RWPE2 (cell line): ENCODE data around the gene ITPR3.

Experiments used
- ATAC-seq: fragments of 200-7000 bp; cut with Tn5 transposase; 3 replicates; pipeline ENCODE4 v1.9.1; 2021; ENCODE audit warnings: low read depth
- DNase-seq: peaks from one replicate; pipeline ENCODE4 v3.0.0-alpha.2; 2020; ENCODE audit warnings: low spot score
- H3K27ac ChIP-seq: fragments of 450-650 bp; 2 replicates; pipeline ENCODE4 v1.5.1; 2017; ENCODE audit warnings: mild to moderate bottlenecking; ENCODE audit not compliant: poor library complexity, severe bottlenecking
- H3K27me3 ChIP-seq: fragments of 250-450 bp; sonication (Bioruptor Pico); 2 replicates; pipeline ENCODE4 v1.5.1; 2021; ENCODE audit warnings: mild to moderate bottlenecking, moderate library complexity; ENCODE audit not compliant: insufficient read depth, poor library complexity, severe bottlenecking
- H3K36me3 ChIP-seq: fragments of 250-450 bp; sonication (Bioruptor Pico); 2 replicates; pipeline ENCODE4 v1.5.1; 2020; ENCODE audit warnings: low read depth, mild to moderate bottlenecking, moderate library complexity
- H3K4me1 ChIP-seq: fragments of 250-450 bp; sonication (Bioruptor Pico); 2 replicates; pipeline ENCODE4 v1.5.1; 2021; ENCODE audit warnings: mild to moderate bottlenecking, moderate library complexity; ENCODE audit not compliant: insufficient read depth, poor library complexity, severe bottlenecking
- H3K4me3 ChIP-seq: fragments of 250-450 bp; sonication (Bioruptor Pico); 2 replicates; pipeline ENCODE4 v1.5.1; 2021; ENCODE audit warnings: mild to moderate bottlenecking, moderate library complexity; ENCODE audit not compliant: severe bottlenecking
- H3K9me3 ChIP-seq: fragments of 250-450 bp; sonication (Bioruptor Pico); 2 replicates; pipeline ENCODE4 v1.5.1; 2021; ENCODE audit warnings: mild to moderate bottlenecking, moderate library complexity; ENCODE audit not compliant: severe bottlenecking
- TF ChIP-seq, protein P1 (sequence below): fragments of 450-650 bp; IDR thresholded peaks from one replicate; pipeline ENCODE4 v1.5.1; 2017; ENCODE audit warnings: mild to moderate bottlenecking, moderate library complexity; ENCODE audit not compliant: poor library complexity, severe bottlenecking

The ITPR3 gene

DNA sequence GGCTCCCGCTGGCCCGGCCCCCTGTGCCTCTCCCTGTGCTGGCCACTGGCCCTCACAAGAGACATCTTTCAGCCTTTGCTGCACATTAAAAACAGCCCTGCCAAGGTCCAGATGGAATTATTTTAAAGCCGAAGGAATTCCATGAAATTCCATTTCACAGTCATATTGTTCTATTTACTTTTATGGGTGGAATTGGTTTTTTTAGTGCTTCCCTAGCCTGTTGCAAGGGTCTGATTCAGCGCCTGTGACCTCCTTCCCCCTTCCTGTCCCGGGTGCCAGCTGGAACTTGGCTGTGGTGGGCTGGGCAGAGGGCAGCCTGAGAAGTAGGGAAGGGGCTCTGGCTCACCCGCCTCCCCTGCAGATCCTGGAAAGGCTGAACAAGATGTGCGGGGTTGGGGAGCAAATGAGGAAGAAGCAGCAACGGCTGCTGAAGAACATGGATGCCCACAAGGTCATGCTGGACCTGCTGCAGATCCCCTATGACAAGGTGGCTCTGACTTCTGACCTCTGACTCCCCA is 56.1 kb downstream of the ITPR3 start:
- DNase-seq, result no peak
- H3K27me3 ChIP-seq, result no peaks in the 10 kb centered on the region
- no peak overlapping the region for H3K27ac ChIP-seq
- TF ChIP-seq, protein P1, sequence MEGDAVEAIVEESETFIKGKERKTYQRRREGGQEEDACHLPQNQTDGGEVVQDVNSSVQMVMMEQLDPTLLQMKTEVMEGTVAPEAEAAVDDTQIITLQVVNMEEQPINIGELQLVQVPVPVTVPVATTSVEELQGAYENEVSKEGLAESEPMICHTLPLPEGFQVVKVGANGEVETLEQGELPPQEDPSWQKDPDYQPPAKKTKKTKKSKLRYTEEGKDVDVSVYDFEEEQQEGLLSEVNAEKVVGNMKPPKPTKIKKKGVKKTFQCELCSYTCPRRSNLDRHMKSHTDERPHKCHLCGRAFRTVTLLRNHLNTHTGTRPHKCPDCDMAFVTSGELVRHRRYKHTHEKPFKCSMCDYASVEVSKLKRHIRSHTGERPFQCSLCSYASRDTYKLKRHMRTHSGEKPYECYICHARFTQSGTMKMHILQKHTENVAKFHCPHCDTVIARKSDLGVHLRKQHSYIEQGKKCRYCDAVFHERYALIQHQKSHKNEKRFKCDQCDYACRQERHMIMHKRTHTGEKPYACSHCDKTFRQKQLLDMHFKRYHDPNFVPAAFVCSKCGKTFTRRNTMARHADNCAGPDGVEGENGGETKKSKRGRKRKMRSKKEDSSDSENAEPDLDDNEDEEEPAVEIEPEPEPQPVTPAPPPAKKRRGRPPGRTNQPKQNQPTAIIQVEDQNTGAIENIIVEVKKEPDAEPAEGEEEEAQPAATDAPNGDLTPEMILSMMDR, result no peak
- ATAC-seq, result no peak
- no peaks in the 10 kb centered on the region for H3K9me3 ChIP-seq
- H3K4me1 ChIP-seq, result peaks cover 5% of the 10 kb centered on the region
- H3K4me3 ChIP-seq, result no peak overlapping the region
- H3K36me3 ChIP-seq, result peaks cover 97% of the 10 kb centered on the region

DNA sequence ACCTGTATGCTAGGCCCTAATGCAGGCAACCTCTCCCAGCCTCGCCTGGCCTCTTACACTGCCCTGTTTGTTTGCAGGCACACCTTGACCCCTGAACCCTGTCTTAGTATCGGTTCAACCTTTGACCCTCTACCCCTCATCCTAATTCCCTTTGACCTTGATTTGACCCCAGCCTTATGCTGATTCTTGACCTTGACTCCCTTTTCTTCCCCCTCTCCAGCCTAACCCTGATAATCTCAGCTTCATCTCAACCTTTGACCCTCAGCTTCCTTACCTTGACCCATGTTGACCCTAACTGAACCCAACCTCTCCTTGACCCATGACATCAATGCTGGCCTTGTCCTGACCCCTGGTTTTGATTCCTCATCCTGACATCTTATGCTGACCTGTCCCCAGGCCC is 56.6 kb downstream of the ITPR3 start:
- TF ChIP-seq, protein P1, result no peak
- no peak overlapping the region for H3K4me3 ChIP-seq
- peaks cover 5% of the 10 kb centered on the region for H3K4me1 ChIP-seq
- no peaks in the 10 kb centered on the region for H3K27me3 ChIP-seq
- H3K27ac ChIP-seq, result no peak overlapping the region
- H3K36me3 ChIP-seq, result peaks cover 97% of the 10 kb centered on the region
- ATAC-seq (no peak), DNase-seq (no peak)
- no peaks in the 10 kb centered on the region for H3K9me3 ChIP-seq

DNA sequence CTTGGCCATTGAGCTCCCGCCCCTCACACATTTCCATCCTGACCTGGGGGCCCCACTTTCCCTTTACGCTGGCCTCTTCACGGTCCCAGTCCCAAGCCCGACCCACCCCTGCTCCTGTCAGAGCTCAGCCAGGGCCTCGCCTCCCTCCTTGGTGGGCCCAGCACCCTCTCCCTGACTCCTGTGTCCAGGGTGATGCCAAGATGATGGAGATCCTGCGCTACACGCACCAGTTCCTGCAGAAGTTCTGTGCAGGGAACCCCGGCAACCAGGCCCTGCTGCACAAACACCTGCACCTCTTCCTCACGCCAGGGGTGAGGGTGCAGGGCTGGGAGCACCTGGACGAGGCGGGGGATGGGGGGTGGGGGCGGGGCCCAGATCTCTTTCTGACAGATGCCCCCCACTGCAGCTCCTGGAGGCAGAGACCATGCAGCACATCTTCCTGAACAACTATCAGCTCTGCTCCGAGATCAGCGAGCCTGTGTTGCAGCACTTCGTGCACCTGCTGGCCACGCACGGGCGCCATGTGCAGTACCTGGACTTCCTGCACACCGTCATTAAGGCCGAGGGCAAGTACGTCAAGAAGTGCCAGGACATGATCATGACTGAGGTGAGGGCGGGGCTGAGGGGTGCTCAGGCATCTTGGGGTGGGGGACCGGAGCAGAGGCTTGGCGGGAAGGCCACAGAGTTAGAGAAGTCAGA is 57.3 kb downstream of the ITPR3 start:
- Histone ChIP-seq H3K9me3 (no peaks in the 10 kb centered on the region), H3K4me3 (no peak overlapping the region), H3K36me3 (peaks cover 97% of the 10 kb centered on the region), H3K27me3 (no peaks in the 10 kb centered on the region), H3K4me1 (no peaks in the 10 kb centered on the region), H3K27ac (no peak overlapping the region)
- TF ChIP-seq, protein P1, result no peak
- DNase-seq (no peak), ATAC-seq (no peak)

DNA sequence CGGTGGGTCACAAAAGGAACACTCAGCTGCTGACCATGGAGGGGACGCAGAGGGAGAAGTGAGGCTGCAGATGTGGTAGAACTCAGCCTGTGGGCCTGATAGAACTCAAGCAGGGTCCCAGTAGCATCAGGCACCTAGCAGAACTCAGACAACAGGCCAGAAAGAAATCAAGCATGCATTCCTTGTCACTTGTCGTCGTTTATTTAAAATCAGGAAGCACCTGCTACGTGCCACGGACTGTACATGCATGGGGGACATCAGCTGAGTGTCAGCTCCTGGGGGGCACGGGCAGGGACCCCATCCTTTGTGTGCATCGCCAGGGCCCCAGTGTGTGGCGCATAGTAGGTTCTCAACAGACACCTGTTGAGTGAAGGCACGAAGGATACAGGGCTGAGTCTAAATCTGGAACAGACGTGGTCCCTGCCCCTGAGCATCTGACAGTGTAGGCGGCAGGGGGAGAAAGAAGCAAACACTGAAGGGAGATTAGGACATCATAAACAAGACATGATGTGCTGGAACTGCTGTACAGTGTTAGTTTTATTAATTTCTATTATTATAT is 57.9 kb downstream of the ITPR3 start:
- Histone ChIP-seq H3K4me1 (no peaks in the 10 kb centered on the region), H3K27ac (no peak overlapping the region), H3K36me3 (peaks cover 97% of the 10 kb centered on the region), H3K9me3 (no peaks in the 10 kb centered on the region), H3K4me3 (no peak overlapping the region), H3K27me3 (no peaks in the 10 kb centered on the region)
- TF ChIP-seq, protein P1, result no peak
- DNase-seq (no peak), ATAC-seq (no peak)

DNA sequence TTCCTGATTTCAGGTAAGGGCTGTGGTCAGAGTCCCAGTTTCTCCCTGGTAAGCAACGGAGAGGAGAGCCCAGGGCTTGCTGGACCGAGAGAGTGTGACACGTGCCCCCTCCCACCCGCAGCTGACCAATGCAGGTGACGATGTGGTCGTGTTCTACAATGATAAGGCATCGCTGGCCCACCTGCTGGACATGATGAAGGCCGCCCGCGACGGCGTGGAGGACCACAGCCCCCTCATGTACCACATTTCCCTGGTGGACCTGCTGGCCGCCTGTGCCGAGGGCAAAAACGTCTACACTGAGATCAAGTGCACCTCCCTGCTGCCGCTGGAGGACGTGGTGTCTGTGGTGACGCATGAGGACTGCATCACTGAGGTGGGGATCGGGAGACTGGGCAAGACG is 58.6 kb downstream of the ITPR3 start:
- Histone ChIP-seq H3K27me3 (no peaks in the 10 kb centered on the region), H3K27ac (no peak overlapping the region), H3K9me3 (no peaks in the 10 kb centered on the region), H3K4me3 (no peak overlapping the region), H3K36me3 (peaks cover 97% of the 10 kb centered on the region), H3K4me1 (no peaks in the 10 kb centered on the region)
- no peak for DNase-seq
- ATAC-seq, result no peak
- TF ChIP-seq, protein P1, result no peak
